NCI-H2227 (cell line): Measurements from ENCODE around the gene ANXA5.
"Not testable (repeated sequence)": the region's sequence is repeated elsewhere in the genome, so short reads cannot be mapped to it uniquely, and the experiment has no call there.

Experiments
- DNase-seq: peaks from one replicate; lab custom pipeline; 2025; ENCODE audit not compliant: unreplicated experiment; lab: John Stamatoyannopoulos, UW

The ANXA5 gene

GRCh38 chr4:121679951-121680350 is 16.8 kb downstream of the ANXA5 start:
- DNase-seq: no peak

GRCh38 chr4:121679267-121679666 is 17.5 kb downstream of the ANXA5 start:
- no peak for DNase-seq

GRCh38 chr4:121677524-121677923 is 19.3 kb downstream of the ANXA5 start:
- no peak for DNase-seq

GRCh38 chr4:121676345-121677075 is 20.3 kb downstream of the ANXA5 start:
- DNase-seq: no peak

GRCh38 chr4:121675715-121676114 is 21.1 kb downstream of the ANXA5 start:
- no peak for DNase-seq

- DNase-seq: no peak
These were observed 22.1 kb downstream of the ANXA5 start for GRCh38 chr4:121674696-121675095.

GRCh38 chr4:121674191-121674590 is 22.6 kb downstream of the ANXA5 start:
- no peak for DNase-seq

GRCh38 chr4:121669163-121669550 is 27.6 kb downstream of the ANXA5 start:
- no peak for DNase-seq

GRCh38 chr4:121668368-121669162 is 28.2 kb downstream of the ANXA5 start:
- DNase-seq: no peak

GRCh38 chr4:121666091-121666679 is 30.6 kb downstream of the ANXA5 start:
- DNase-seq: no peak

GRCh38 chr4:121665371-121665770 is 31.4 kb downstream of the ANXA5 start:
- no peak for DNase-seq

GRCh38 chr4:121662225-121662624 is 34.6 kb downstream of the ANXA5 start:
- DNase-seq: no peak

- DNase-seq: not testable (repeated sequence)
These were observed 36.4 kb downstream of the ANXA5 start for GRCh38 chr4:121660175-121660933.

GRCh38 chr4:121658125-121658524 is 38.7 kb downstream of the ANXA5 start:
- DNase-seq: no peak

- DNase-seq: peak; percentile 29
These were observed 40.5 kb downstream of the ANXA5 start for GRCh38 chr4:121656269-121656641.

GRCh38 chr4:121655320-121656268 is 41.2 kb downstream of the ANXA5 start:
- no peak for DNase-seq

GRCh38 chr4:121654738-121655137 is 42.0 kb downstream of the ANXA5 start:
- no peak for DNase-seq

GRCh38 chr4:121653986-121654385 is 42.8 kb downstream of the ANXA5 start:
- no peak for DNase-seq

GRCh38 chr4:121653214-121653613 is 43.6 kb downstream of the ANXA5 start:
- no peak for DNase-seq

GRCh38 chr4:121651597-121651996 is 45.2 kb downstream of the ANXA5 start:
- DNase-seq: no peak
